Chondrocyte (in vitro differentiated cells): ENCODE measurements around the gene DCP1A. TPM values are rescaled to one million over a fixed set of nuclear protein-coding genes. Genes with fewer than 3 reads are reported as not detected.

Experiments
- DNase-seq: peaks from one replicate; pipeline ENCODE4 v3.0.0; 2021; ENCODE audit warnings: mixed read lengths, low spot score
- H3K27ac Mint-ChIP-seq: one replicate; pipeline ENCODE4 v1.8.0; 2021; ENCODE audit warnings: mild to moderate bottlenecking, moderate library complexity, mixed read lengths; ENCODE audit not compliant: unreplicated experiment
- H3K27me3 Mint-ChIP-seq: 2 replicates; pipeline ENCODE4 v1.8.0; 2021; ENCODE audit warnings: low read depth, mixed read lengths
- H3K36me3 Mint-ChIP-seq: 2 replicates; pipeline ENCODE4 v1.8.0; 2021; ENCODE audit warnings: low read depth, mixed read lengths
- H3K4me1 Mint-ChIP-seq: 2 replicates; pipeline ENCODE4 v1.8.0; 2021; ENCODE audit warnings: low read depth, mild to moderate bottlenecking, mixed read lengths
- H3K4me3 Mint-ChIP-seq: one replicate; pipeline ENCODE4 v1.8.0; 2021; ENCODE audit warnings: mild to moderate bottlenecking, moderate library complexity, mixed read lengths; ENCODE audit not compliant: unreplicated experiment
- H3K9me3 Mint-ChIP-seq: 2 replicates; pipeline ENCODE4 v1.8.0; 2021; ENCODE audit warnings: low read depth, mixed read lengths
- total RNA-seq: library from RNA; stranded (reverse); gene quantifications from 3 replicates; pipeline ENCODE4 v1.2.1, GENCODE V29; 2021
- TF ChIP-seq, protein P1 (sequence below): fragments of 200-600 bp; sonication (generic); IDR thresholded peaks from 2 replicates; pipeline ENCODE4 v1.5.0; 2021; ENCODE audit warnings: antibody characterized with exemption, mild to moderate bottlenecking, moderate library complexity

The DCP1A gene
- total RNA-seq, 1 donor from 2014 or later = 15.6 TPM

- TF ChIP-seq, protein P1, sequence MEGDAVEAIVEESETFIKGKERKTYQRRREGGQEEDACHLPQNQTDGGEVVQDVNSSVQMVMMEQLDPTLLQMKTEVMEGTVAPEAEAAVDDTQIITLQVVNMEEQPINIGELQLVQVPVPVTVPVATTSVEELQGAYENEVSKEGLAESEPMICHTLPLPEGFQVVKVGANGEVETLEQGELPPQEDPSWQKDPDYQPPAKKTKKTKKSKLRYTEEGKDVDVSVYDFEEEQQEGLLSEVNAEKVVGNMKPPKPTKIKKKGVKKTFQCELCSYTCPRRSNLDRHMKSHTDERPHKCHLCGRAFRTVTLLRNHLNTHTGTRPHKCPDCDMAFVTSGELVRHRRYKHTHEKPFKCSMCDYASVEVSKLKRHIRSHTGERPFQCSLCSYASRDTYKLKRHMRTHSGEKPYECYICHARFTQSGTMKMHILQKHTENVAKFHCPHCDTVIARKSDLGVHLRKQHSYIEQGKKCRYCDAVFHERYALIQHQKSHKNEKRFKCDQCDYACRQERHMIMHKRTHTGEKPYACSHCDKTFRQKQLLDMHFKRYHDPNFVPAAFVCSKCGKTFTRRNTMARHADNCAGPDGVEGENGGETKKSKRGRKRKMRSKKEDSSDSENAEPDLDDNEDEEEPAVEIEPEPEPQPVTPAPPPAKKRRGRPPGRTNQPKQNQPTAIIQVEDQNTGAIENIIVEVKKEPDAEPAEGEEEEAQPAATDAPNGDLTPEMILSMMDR = no peak
- Mint-ChIP-seq H3K4me3 (no peak overlapping the region), H3K4me1 (peaks cover 7% of the 10 kb centered on the region), H3K27me3 (no peaks in the 10 kb centered on the region), H3K27ac (no peak overlapping the region), H3K9me3 (no peaks in the 10 kb centered on the region), H3K36me3 (peaks cover 9% of the 10 kb centered on the region)
- DNase-seq = no peak
These were observed 51.9 kb downstream of the DCP1A start for GRCh38 chr3:53295410-53295809.

DNA sequence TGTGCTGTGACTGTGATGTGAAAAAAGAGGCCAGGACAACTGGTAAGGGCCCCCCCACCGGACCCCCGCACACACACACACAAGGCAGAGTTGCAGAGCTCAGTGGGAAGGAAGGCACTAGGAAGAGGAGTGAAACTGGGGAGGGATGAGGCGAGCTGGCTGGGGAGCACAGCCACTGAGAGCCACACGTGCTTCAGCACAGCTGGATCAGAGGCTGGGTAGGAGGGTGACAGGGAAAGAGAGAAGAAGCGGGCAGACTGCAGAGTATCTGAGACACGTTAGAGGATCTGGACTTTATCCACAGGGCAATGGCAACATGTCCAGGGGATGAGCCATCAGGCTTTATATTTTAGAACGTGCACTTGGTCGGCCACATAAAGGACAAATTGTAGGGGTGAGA is 53.5 kb downstream of the DCP1A start:
- no peaks in the 10 kb centered on the region for H3K27me3 Mint-ChIP-seq
- TF ChIP-seq, protein P1 = no peak
- H3K4me1 Mint-ChIP-seq = no peaks in the 10 kb centered on the region
- H3K36me3 Mint-ChIP-seq = peaks cover 9% of the 10 kb centered on the region
- H3K27ac Mint-ChIP-seq = no peak overlapping the region
- H3K9me3 Mint-ChIP-seq = no peaks in the 10 kb centered on the region
- no peak overlapping the region for H3K4me3 Mint-ChIP-seq
- DNase-seq = no peak

DNA sequence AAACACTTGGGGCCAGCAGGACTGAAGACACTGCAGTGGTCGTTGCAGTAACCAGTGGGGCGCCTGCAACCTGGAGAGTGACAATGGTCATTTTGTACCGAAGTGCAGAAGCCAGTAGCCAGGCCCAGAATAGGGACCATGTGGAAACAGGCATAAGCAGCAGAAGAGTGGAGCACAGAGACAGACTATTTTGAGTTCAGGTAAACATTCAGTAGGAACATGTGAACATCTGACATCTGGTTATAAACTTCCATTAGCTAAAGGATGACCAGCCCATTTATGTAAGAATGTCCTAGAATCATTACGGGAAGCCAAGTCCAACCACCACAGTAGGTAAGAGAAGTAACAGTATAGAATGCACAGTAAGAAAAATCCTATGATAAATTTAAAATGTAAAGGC is 59.1 kb downstream of the DCP1A start:
- no peaks in the 10 kb centered on the region for H3K27me3 Mint-ChIP-seq
- TF ChIP-seq, protein P1 = no peak
- DNase-seq = peak; percentile 18
- H3K4me3 Mint-ChIP-seq = no peak overlapping the region
- H3K4me1 Mint-ChIP-seq = peaks cover 9% of the 10 kb centered on the region
- no peaks in the 10 kb centered on the region for H3K9me3 Mint-ChIP-seq
- peaks cover 12% of the 10 kb centered on the region for H3K36me3 Mint-ChIP-seq
- no peak overlapping the region for H3K27ac Mint-ChIP-seq

- H3K36me3 Mint-ChIP-seq = peaks cover 8% of the 10 kb centered on the region
- DNase-seq = peak; percentile 22
- H3K4me3 Mint-ChIP-seq = no peak overlapping the region
- H3K4me1 Mint-ChIP-seq = peaks cover 9% of the 10 kb centered on the region
- no peaks in the 10 kb centered on the region for H3K9me3 Mint-ChIP-seq
- TF ChIP-seq, protein P1 = no peak
- peak overlapping the region; percentile 94 for H3K27ac Mint-ChIP-seq
- no peaks in the 10 kb centered on the region for H3K27me3 Mint-ChIP-seq
These were observed 60.2 kb downstream of the DCP1A start for GRCh38 chr3:53287131-53287629.

DNA sequence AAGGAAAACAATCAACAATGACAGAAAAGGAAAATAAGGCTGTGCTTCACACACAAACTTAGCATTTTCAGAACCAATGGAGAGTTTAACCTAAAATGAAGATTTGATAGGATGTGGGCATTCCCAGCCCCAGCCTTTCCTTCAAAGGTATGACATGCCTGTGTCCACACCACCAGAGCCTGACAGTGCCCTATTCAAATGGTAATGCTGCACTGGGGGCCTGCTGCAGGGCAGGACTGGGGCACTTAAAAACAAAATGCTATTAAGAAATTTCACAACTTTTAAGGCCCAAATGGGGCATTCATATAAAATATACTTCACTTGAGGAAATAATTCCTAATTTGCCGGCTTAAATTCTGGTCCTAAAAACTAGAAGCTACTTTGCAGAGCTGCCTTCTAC is 60.6 kb downstream of the DCP1A start:
- TF ChIP-seq, protein P1 = no peak
- no peaks in the 10 kb centered on the region for H3K9me3 Mint-ChIP-seq
- H3K27ac Mint-ChIP-seq = peak overlapping the region; percentile 94
- H3K4me1 Mint-ChIP-seq = peaks cover 9% of the 10 kb centered on the region
- H3K27me3 Mint-ChIP-seq = no peaks in the 10 kb centered on the region
- H3K36me3 Mint-ChIP-seq = peaks cover 7% of the 10 kb centered on the region
- no peak overlapping the region for H3K4me3 Mint-ChIP-seq
- DNase-seq = no peak
